C1 segment of cervical spinal cord (tissue), 14 donors: ENCODE results near the gene SYNJ2.
A peak's percentile ranks its signal among the peaks of the same experiment; 100 is the strongest.

Experiments used
- DNase-seq, 14 donors: peaks; one replicate each; lab custom pipeline; 2025; lab: John Stamatoyannopoulos, UW

SYNJ2 gene

DNA sequence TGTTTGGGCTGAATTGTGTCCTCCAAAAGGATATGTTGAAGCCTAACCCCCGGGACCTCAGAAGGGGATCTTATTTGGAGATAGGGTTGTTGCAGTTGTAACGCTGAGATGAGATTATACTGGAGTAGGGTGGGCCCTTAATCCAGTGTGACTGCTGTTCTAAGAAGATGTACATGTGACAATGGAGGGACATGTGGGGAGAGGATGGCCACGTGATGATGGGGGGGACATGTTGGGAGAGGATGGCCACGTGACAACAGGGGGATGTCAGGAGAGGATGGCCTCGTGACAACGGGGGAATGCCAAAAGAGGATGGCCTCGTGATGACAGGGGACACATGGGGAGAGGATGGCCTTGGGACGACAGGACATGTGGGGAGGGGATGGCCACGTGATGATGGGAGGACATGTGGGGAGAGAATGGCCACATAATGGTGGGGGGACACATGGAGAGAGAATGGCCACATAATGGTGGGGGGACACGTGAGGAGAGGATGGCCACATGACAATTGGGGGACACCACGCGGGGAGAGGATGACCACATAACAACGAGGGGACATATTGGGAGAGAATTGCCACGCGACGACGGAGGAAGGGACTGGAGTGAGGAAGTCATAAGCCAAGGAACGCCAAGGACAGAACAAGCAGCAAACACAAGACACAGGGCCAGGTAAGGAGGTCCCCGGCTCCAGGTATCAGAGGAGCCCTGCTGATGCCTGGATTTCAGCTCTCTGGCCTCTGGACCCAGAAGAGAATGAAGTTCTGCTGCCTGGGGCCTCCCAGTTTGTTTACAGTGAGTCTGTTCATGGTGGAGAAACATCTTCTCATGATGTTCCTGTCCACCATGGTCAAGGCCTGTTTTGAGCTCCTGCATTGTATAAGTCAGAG is 29.2 kb downstream of the SYNJ2 start:
- DNase-seq = peak in 2 of 14 donors; percentile 39 to 46

DNA sequence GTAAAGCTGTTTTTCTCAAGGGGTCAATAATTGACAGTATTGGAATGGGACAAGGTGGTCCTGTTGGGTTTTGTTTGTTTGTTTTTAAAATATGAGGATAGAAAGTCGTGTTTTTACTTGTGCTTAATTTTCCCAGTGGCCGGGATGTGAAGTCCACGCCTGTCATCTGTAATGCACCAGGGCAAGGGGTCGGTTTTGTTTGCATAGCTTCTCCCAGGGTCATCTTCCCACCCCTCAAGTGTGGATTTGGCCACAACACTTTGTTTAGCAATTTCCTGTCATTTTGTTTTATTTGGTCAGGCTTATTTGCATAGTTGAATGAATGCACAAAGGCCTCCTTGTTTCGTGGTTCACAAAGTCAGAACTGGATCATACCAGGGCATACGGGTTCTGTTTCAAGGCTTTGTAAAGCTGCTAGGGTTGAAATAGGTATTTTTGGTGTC is 29.8 kb downstream of the SYNJ2 start:
- peak in 7 of 14 donors; percentile 12 to 46 (median 36) for DNase-seq

DNA sequence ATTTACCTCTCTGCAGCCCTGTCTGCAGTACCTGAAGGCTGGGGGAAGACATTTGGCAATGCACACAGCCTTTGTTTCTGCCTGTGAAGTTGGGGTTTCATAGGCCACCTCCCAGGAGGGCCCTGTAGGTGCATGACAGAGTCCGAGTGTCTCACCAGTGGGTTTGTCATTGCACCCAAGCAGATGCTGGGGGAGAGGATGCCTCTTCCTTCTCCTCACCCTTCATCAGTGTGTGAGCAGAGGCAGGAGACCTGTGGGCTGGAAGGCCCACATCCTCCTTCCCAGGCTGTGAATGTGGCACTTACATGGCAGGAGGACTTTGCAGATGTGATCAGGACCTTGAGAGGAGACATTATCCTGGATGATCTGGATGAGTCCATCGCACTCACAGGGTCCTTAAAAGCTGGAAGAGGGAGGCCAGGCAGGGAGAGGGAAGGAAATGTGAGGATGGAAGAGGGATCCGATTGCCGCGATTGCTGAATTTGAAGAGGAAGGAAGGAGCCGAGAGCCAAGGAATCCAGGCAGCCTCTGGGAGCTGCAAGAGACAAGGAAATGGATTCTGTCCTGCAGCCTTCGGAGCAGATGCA is 30.4 kb downstream of the SYNJ2 start:
- DNase-seq = peak in 1 of 14 donors; percentile 60

DNA sequence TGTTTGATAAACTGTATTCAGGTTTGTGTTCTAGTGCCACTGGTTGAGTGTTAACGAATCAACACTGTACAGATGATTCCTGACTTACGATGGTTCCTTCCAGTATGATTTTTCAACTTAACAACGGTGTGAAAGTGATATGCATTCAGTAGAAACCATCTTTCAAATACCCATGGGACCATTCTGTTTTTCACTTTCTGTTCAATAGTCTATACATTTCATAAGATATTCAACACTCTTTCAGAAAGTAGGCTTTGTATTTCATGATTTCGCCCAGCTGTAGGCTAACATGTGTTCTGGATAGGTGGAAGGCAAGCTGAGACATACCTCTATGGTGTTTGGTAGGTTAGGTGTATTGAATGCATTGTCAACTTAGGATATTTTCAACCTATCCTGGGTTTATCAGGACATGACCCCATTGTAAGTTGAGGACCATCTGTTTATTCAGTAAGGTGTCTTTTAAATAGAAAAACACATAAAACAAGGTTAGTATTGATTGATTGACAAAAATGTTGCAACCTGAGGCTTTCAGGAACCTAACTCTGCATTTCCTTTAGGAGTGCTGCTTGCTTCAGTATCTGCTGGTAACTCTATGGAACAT is 32.3 kb downstream of the SYNJ2 start:
- DNase-seq = no peak

DNA sequence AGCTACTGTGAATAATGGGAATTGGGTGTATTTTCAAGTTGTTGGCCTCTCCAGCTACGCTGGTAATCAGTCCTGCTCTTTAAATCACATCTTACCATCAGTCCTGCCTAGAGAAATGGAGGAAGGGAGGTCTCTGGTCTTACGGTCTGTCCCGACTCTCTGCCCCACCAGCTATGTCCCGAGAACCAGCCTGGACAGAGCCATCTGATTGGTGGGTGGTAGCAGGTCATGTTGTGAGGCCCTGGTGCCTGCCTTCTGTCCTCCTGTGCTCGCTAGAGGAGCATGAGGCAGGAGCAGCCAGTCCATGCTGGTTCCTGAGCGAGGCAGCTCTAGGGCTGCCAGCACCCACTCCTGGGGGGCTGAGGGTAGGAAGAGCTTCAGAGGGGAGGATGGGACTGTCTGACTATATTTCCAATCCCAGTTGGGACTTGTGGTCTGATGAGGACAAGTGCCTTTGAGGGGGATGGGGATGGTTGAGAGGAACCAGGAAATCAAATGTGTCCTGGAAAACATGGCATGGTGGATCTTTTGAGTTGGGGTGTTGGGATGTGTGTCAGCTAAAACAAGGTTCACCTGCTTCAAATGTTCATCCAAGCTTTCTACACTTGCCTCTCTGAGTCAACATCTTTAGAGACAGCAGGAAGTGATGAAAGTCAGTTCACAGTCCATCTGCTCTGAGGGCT is 33.0 kb downstream of the SYNJ2 start:
- DNase-seq = no peak

DNA sequence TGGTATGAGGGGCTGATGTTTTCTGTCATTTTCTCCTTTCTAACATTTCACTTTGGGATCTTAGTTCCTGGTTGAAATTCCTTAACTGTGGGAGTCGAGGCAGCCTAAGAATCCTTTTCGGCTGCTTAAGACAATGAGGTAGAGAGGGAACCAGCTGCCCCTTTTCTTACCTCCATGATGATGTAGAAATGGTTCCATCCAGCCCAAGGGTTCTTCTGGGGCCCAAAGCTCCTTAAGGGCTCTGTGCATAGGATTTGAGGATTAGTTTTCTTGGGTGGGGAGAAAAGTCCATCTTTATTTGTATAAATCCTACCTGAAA is 33.5 kb downstream of the SYNJ2 start:
- DNase-seq = no peak

DNA sequence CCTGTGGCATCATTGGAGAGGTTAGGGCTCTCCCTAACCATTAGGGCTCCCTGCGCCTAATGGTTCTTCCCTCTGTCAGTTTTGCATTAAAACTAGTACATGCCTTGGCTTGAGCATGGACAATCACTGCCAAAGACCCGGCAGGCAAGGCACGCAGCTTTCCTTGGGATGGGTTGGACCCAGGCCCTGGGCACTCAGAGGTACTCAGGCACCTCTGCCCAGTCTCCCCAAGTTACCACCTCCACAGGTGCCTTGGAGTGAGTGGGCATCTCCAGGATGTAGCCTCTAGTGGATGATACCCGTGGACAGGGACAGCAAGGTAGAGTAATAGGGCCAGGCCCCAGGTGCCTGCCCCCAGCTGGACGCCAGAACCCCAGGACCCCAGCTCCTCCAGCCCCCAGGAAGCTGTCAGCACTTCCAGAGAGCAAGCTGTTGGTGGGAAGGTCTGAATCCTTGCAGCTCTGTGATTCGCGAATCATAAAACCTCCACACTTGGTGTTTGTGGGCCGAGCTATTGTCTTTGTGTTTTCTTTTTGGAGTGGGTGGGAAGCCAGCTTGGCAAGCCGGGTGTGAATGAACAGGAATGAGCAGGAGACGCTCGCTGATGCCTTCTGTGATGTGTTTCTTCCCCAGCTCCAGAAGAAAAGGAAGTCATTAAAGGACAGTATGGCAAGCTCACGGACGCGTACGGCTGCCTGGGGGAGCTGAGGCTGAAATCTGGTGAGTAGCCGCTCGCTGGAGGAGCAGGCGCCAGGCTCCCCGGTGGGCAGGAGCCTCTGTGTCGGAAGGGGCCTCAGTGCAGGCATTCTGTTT is 35.1 kb downstream of the SYNJ2 start:
- DNase-seq = peak in 4 of 14 donors; percentile 31 to 60 (median 42)

DNA sequence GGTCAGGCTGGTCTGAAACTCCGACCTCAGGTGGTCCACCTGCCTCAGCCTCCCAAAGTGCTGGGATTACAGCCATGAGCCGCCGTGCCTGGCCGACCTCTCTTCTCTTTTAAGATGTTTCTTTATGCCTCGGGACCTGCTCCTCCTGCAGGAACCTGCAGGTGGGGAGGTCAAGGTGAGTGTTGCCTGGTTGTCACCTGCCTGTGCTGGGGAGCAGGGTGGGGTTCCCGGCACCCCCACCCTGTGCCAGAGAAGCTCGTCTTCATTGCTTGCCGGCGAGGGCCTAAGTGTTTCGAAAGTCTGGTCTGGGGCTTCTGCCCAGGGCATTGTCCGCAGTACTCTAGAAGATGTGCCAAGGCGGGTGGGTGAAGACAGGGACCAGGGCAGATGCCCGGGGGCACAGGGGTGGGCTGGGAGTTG is 36.0 kb downstream of the SYNJ2 start:
- no peak for DNase-seq

DNA sequence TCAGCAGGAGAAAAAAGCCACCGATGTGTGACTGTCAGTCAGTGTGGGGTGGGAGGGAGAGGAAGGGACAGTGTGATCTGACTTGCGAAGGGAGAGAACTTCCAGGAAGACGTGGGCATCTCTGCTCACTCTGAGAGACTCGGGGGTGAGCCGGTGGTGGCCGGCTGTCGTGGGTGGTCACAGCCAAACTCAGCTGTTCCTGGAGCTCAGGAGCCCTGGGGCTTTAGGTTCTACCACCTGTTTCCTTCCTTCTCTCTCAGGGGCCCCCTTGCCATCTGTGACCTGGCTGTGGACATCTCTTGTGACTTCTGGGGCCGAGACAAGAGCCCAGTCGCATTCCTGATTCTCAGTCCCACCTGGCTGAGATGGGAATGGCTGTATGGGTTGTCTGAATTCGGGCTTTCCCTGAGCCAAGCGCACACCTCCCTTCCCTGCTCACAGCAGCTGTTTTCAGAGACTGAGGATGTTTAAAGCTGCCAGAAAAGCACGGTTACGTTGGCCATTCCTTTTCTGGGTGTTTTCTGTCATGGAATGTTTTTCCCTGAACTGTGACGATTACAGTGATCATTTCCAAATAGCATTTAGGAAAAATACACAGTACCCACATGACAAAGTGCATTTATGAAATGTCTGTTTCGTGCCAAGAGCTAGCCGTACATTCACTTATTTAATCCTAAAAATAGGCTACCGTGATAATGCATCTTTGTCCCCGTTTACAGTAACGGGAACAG is 36.5 kb downstream of the SYNJ2 start:
- peak in 2 of 14 donors; percentile 26 to 70 for DNase-seq

DNA sequence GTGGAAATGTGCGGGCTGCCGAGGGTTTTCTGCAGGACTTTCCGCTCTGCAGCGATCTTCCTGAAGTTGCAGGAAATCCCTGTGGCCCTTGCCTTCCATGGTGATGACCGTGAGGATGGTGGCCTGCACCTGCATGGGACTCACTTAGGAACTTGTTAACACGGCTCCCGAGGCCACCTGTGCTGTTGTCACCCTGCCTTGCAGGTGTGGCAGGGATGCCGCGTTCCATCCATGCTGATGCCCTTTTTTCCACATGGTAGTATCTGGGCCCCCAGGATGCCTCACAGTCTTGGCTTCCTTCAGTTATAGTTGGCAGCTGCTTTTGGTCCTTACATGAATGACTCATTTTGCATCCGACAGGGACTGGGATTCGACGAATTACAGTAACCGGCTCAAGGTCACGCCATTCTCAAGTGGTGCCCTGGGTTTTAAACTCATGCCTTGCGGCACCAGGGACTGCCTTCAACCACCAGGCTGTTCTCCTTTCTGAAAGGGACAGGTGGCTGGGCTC is 37.2 kb downstream of the SYNJ2 start:
- DNase-seq = peak in 2 of 14 donors; percentile 39 to 50

DNA sequence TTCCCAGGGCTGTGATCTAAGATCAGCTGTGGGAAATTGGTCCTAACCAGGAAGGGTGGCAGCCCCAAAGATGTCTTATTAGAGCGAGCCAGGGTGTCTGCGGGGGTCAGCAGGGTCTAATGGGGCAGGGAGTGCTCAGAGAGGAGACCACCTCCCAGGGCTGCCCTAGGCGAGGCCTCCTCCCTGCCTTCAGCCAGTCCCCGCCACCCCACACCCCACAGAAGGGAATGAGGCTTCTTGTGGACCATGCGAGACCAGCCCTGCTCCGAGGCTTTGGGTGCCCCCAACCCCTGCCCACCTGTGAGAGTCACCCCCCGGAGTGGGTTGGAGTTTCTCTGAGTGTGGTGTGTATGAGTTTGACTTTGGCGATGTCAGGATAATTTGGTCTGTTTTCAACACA is 37.8 kb downstream of the SYNJ2 start:
- DNase-seq = no peak

DNA sequence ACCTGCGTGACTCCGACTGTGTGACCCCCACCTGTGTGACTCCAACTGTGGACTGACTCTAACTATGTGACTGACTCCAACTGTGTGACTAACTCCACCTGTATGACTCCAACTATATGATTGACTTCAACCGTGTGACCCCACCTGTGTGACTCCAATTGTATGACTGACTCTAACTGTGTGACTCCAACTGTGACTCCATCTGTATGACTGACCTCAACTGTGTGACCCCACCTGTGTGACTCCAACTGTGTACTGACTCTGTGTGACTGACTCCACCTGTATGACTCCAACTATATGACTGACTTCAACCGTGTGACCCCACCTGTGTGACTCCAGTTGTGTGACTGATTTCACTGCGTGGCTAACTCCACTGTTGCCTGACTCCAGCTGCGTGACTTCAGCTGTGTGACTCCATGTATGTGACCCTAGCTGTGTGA is 38.6 kb downstream of the SYNJ2 start:
- DNase-seq = no peak

DNA sequence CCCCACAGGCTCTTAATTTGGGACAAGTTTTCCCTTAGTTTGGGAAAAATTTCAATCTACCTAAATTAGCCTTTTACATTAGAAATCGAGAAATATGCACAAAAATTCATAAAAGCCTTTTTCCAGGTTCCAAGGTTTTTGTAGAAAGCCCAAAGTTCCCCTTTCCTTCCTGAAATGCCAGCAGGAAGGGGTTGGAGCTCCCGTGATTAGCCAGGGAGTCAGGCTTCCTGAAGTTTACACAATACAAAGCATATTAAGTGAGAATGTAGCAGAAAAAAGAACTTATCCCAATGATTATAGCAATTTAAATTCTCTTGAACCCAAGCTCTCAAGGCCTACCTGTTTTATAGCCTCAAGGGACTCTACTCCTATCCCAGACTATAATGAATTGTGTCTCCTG is 39.1 kb downstream of the SYNJ2 start:
- no peak for DNase-seq

DNA sequence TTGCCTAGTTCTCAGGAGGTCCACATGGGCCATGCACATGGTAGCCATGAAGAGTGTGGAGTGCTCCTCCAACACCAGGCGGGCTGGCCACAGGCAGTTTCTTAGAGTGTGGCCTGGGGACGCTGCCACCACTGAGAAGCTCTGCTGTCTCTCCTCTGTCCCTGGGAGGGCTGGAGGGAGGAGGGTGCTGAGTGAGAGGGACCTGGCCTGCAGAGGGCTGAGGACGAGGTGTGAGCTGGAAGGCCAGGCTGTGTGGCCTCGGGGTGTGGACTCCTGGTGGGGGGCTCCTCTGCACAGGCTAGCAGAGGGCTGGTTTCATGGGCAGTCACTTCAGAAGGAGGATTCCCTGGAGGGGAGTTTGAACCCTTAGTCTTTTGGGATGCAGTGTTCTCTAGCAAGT is 39.7 kb downstream of the SYNJ2 start:
- no peak for DNase-seq

DNA sequence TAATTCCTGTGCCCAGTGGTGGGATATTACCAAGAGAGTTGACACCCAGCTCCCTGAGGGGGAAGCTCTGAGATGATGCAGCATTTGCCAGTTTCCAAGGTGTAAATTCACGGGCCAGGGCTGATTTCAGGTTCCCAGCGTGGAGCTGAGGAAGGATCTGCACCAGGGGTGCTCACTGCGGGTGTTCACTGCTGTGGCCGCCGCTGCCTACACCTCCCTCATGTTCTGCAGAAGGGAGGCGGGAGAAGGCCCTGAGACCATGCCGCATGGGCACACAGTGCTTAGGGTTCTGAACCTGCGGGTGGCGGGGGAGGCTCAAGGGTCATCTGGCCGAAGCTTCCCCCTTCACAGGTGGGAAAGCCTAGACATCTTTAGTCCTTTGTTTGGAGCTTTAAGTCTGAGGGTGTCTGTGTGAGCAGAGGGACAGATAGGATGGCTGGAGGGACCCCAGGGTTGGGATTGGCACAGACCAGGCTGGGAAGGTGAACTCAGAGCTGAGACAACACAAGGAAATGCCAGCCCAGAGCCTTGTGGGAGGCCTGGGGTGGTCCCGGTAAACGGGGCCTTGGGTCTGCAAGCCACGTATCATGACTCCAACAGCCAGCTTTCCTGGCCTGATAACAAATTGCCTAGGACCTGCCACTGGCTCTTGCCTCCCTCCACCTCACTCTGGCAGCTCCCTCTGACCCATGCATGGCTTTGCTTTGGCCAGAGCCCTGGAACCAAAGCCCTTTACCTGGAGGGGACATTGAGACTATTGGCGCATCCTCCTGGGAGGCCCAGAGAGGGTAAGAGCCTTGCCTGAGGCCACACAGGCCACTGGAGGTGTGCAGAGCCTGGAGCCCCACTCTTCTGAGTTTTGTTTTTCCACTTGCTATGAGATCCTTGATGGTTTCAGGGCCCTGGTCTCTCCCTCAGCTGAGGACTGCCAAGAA is 40.4 kb downstream of the SYNJ2 start:
- no peak for DNase-seq

DNA sequence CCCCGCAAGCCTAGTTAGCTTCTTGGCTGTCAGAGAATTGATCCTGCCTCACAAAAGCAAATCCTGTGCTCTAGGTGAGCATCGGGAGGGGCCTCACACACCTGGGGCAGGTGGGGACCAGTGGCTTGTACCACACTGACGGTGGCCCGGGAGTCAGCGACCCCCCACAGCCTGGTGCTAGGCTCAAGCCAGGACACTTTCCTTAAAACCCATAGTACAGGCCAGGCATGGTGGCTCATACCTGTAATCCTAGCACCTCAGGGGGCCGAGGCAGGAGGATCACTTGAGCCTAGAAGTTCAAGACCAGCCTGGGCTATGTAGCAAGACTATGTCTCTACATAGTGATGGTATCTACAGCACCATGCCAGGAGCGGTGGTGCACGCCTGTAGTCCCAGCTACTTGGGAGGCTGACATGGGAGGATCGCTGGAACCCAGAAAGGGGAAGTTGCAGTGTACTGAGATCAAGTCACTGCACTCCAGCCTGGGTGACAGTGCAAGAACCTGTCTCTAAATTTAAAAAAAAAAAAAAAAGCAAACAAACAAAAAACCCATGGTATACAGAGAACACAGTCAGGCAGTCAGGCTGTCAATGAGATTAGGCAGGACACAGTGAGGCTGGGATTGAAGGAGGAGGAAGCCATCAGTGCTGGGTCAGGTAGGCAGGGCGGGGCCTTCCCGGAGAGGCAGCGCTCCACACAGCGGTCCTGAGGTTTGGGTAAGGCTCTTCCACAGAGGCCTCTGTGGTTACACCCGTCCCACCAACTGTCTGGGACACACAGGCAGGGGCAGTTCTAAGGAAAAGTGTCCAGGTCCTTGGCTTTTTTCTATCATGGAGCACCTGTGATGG is 41.3 kb downstream of the SYNJ2 start:
- DNase-seq = no peak

DNA sequence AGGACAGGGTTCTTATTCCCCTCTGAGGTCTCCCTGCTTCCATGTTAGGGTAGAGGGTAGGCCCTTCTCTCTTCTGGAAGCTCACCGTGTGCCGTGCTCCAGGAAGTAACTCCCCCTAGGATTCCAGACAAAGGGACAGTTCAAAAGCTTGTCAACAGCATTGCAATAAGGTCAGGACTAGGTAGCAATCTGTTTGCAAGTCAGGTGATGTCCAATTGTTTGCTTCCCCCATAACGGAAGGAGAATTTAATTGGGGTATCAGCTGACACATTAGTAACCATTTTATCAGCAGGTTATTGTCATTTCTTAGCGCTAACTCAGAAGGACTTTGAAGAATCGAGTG is 41.9 kb downstream of the SYNJ2 start:
- no peak for DNase-seq

DNA sequence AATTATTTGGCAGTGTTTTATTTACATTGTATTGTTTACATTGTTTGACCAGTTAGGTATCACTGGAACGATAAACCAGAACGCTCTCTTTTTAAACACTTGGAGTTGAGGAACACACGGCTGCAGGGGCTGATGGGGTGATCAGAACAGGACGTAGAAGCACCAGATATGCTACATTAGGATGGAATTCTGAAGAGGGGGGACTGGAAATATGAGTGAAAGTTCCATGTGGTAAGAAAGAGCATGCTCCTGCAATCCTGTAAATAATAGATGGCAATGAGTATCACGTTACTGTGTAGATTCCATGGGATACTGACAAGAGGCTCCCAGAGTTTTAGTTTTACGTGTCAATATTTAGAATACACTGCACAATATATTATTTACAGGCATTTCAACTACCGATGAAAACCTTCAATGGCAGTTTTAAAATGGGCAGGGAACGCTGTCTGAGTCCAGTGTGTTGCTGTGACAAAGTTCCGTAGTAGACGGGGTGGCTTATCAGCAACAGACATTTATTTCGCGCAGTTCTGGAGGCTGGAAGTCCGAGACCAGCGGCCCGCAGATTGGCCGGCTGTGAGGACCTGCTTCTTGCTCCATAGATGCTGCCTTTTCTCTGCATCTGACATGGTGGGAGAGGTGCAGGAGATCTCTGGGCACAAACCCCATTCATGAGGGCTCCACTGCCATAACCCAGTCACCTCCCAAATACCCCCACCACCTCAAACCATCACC is 43.1 kb downstream of the SYNJ2 start:
- no peak for DNase-seq
